AML-193 (cell line): ENCODE results near the gene TAS2R50.

ENCODE experiments used
- DNase-seq, 2 experiments: peaks; one replicate each; lab custom pipeline; 2025; lab: John Stamatoyannopoulos, UW

Gene TAS2R50

GRCh38 chr12:10952645-10953044 is 34.1 kb downstream of the TAS2R50 start:
- no peak for DNase-seq

GRCh38 chr12:10943167-10943566 is 43.5 kb downstream of the TAS2R50 start:
- no peak for DNase-seq

- DNase-seq = no peak
These were observed 44.6 kb downstream of the TAS2R50 start for GRCh38 chr12:10941916-10942607.

- DNase-seq = no peak
These were observed 45.3 kb downstream of the TAS2R50 start for GRCh38 chr12:10941369-10941768.

- no peak for DNase-seq
These were observed 46.3 kb downstream of the TAS2R50 start for GRCh38 chr12:10940389-10940788.

GRCh38 chr12:10939163-10939562 is 47.5 kb downstream of the TAS2R50 start, which contains the start of gene TAS2R14:
TSS of gene TAS2R14 (minus strand) at chr12:10939263. CDS start at chr12:10939207, 56 bp downstream.
- no peak for DNase-seq

- no peak for DNase-seq
These were observed 50.2 kb downstream of the TAS2R50 start for GRCh38 chr12:10936506-10936905.
